CD14-positive monocyte (primary cell): ENCODE measurements around the gene B4GALT2. TPM values are rescaled to one million over a fixed set of nuclear protein-coding genes. Genes with fewer than 3 reads are reported as not detected.

Experiments used
- DNase-seq, 3 donors: peaks; one replicate each; pipeline ENCODE4 v3.0.0-alpha.2; 2011 to 2022
- H2AFZ ChIP-seq: 2 replicates; pipeline ENCODE4 v1.6.0; 2012; ENCODE audit warnings: mild to moderate bottlenecking, low read depth, low read length, inconsistent platforms; ENCODE audit not compliant: insufficient read depth, poor library complexity, severe bottlenecking
- H3K27ac ChIP-seq, 2 donors: 1 replicate in 1 of 2; 2 replicates in 1 of 2; pipeline ENCODE4 v1.5.1; 2012 to 2013; ENCODE audit warnings: low read length in 2 of 2, control low read depth in 1 of 2, inconsistent platforms in 1 of 2, low read depth in 1 of 2, mild to moderate bottlenecking in 1 of 2
- H3K27me3 ChIP-seq, 2 donors: one replicate each; pipeline versions ENCODE4 v1.6.0 to v1.6.1; 2011 to 2013; ENCODE audit warnings: low read length in 2 of 2; ENCODE audit not compliant: control insufficient read depth in 2 of 2, insufficient read depth in 2 of 2
- H3K36me3 ChIP-seq, 2 donors: replicated peaks in 1 of 2; 1 replicate in 1 of 2; 2 replicates in 1 of 2; pipeline versions ENCODE4 v1.5.1 to v1.6.1; 2012 to 2013; ENCODE audit warnings: low read length in 2 of 2, control low read depth in 1 of 2, inconsistent platforms in 1 of 2, mild to moderate bottlenecking in 1 of 2; ENCODE audit not compliant: insufficient read depth in 2 of 2, control insufficient read depth in 1 of 2
- H3K4me1 ChIP-seq, 2 donors: 1 replicate in 1 of 2; 2 replicates in 1 of 2; pipeline versions ENCODE4 v1.5.1 to v1.6.1; 2012 to 2013; ENCODE audit warnings: low read length in 2 of 2, control low read depth in 1 of 2, inconsistent platforms in 1 of 2, mild to moderate bottlenecking in 1 of 2, moderate library complexity in 1 of 2; ENCODE audit not compliant: insufficient read depth in 2 of 2, control insufficient read depth in 1 of 2
- H3K4me2 ChIP-seq: replicated peaks from 2 replicates; pipeline ENCODE3; 2012; ENCODE audit warnings: low read length, moderate library complexity, mild to moderate bottlenecking; ENCODE audit not compliant: poor library complexity, severe bottlenecking; ENCODE audit errors: extremely low read depth
- H3K4me3 ChIP-seq, 3 experiments: fragments of 200-600 bp in 1 of 3; sonication (generic) in 1 of 3; replicated peaks in 1 of 3; 1 replicate in 2 of 3; 2 replicates in 1 of 3; pipeline ENCODE4 v1.5.1; 2011 to 2013; ENCODE audit warnings: low read length in 3 of 3, mild to moderate bottlenecking in 3 of 3, control low read depth in 2 of 3, low read depth in 2 of 3, inconsistent platforms in 1 of 3, moderate library complexity in 1 of 3
- H3K79me2 ChIP-seq: 2 replicates; pipeline ENCODE4 v1.6.0; 2012; ENCODE audit warnings: mild to moderate bottlenecking, control low read depth, inconsistent platforms, low read length, moderate library complexity; ENCODE audit not compliant: insufficient read depth
- H3K9ac ChIP-seq: 2 replicates; pipeline ENCODE4 v1.6.0; 2017; ENCODE audit warnings: low read length, mild to moderate bottlenecking; ENCODE audit not compliant: insufficient read depth, poor library complexity, severe bottlenecking
- H3K9me3 ChIP-seq, 2 donors: replicated peaks in 1 of 2; 1 replicate in 1 of 2; 2 replicates in 1 of 2; pipeline versions ENCODE4 v1.5.1 to v1.6.1; 2012 to 2013; ENCODE audit warnings: low read length in 2 of 2, control low read depth in 1 of 2; ENCODE audit not compliant: control insufficient read depth in 1 of 2, insufficient read depth in 1 of 2
- H4K20me1 ChIP-seq: 2 replicates; pipeline ENCODE4 v1.6.0; 2012; ENCODE audit warnings: mild to moderate bottlenecking, low read length, control low read depth, moderate library complexity; ENCODE audit not compliant: insufficient read depth
- H3K27ac Mint-ChIP-seq, 7 donors: one replicate each; pipeline ENCODE4 v1.8.0; 2020; ENCODE audit warnings: mild to moderate bottlenecking in 7 of 7, mixed read lengths in 7 of 7, moderate library complexity in 6 of 7, inconsistent platforms in 2 of 7
- H3K27me3 Mint-ChIP-seq, 3 donors: one replicate each; pipeline ENCODE4 v1.8.0; 2021 to 2022; ENCODE audit warnings: low read depth in 3 of 3, mild to moderate bottlenecking in 3 of 3, mixed read lengths in 3 of 3, moderate library complexity in 3 of 3, inconsistent platforms in 1 of 3
- H3K36me3 Mint-ChIP-seq, 2 donors: one replicate each; pipeline ENCODE4 v1.8.0; 2020; ENCODE audit warnings: mixed read lengths in 2 of 2, inconsistent platforms in 1 of 2, mild to moderate bottlenecking in 1 of 2
- H3K4me1 Mint-ChIP-seq: one replicate; pipeline ENCODE4 v1.8.0; 2020; ENCODE audit warnings: mild to moderate bottlenecking, mixed read lengths
- H3K4me3 Mint-ChIP-seq, 2 donors: one replicate each; pipeline ENCODE4 v1.8.0; 2020; ENCODE audit warnings: mild to moderate bottlenecking in 2 of 2, mixed read lengths in 2 of 2, moderate library complexity in 1 of 2
- H3K9me3 Mint-ChIP-seq, 7 donors: one replicate each; pipeline ENCODE4 v1.8.0; 2020 to 2022; ENCODE audit warnings: mixed read lengths in 7 of 7, mild to moderate bottlenecking in 6 of 7, moderate library complexity in 6 of 7, inconsistent platforms in 2 of 7
- WGBS: methylation state at CpG from one replicate; pipeline ENCODE4 v1.1.5; 2013; ENCODE audit warnings: missing lambda C conversion rate; ENCODE audit not compliant: insufficient coverage; 5-methylcytosine and 5-hydroxymethylcytosine counted together
- intact Hi-C, 2 donors: fragments of 100-400 bp; cut with micrococcal nuclease; formaldehyde crosslinking; loops; one replicate each; pipeline versions ENCODE4 v1.15.0 to v1.15.1; 2023
- polyA plus RNA-seq, 3 donors: library from polyadenylated mRNA; depleted of rRNA in 1 of 3; unstranded in 2 of 3; stranded (reverse) in 1 of 3; fragments of 300-500 nt in 2 of 3; fragments of >200 nt in 1 of 3; fragmentation: Illumina TruSeq in 2 of 3; gene quantifications; 1 replicate in 2 of 3; 2 replicates in 1 of 3; pipeline ENCODE4 v1.2.3, GENCODE V29; 2012 to 2021
- TF ChIP-seq, protein P1 (sequence below): fragments of 200-600 bp; IDR thresholded peaks from one replicate; pipeline ENCODE4 v1.8.0; 2022; ENCODE audit warnings: antibody characterized with exemption, mild to moderate bottlenecking

B4GALT2 gene
- polyA plus RNA-seq, 3 donors: 0.30 to 0.35 TPM; not detected in 1

DNA sequence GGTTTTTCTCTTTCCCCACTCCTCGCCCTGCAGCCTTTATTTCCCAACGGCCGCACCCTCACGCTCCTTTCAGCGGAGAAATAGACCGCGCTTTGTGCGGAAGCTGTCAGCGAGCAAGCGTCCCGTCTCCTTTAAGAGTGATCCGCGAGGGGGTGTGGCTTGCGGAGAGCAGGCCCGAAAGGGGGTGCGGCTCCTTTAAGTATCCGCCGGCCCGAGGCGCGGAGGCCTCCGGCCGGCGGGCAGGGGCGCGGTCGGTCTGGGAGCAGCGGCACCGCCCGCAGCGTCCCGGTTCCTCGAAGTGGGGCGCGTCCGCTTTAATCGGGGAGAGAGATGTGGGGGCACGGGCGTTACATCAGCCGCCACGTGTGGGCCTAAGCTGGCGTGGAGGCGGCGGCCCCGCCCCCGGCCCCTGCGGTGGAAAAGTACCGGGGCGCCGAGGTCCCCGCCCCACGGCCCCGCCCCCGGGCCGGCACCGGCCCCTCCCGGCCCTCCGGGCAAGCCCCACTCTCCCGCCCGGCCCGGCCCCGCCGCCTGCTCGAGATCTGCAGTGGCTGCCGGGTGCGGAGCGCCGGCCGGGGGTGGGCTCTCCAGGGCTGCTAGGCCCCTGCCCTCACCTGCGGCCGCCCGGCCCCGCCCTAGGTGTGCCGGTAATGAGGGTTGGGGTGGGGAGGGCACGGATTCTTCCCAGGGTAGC lies 51.0 kb downstream of the B4GALT2 start:
- peak overlapping the region; percentile 63 to 87 (median 83) for H3K4me3 ChIP-seq
- Mint-ChIP-seq H3K36me3 (peaks cover 0 to 2% of the 10 kb centered on the region in 2 donors), H3K9me3 (peaks cover 0 to 4% (median 0%) of the 10 kb centered on the region in 7 donors), H3K27ac (peak overlapping the region in 5 of 7 donors; percentile 70 to 87 (median 80)), H3K4me1 (peaks cover 19% of the 10 kb centered on the region), H3K4me3 (peak overlapping the region; percentile 92 to 99), H3K27me3 (peaks cover 20 to 38% (median 32%) of the 10 kb centered on the region in 3 donors)
- peak overlapping the region; percentile 90 for H2AFZ ChIP-seq
- H3K79me2 ChIP-seq: no peaks in the 10 kb centered on the region
- H3K27ac ChIP-seq: peak overlapping the region in 1 of 2 donors; percentile 5
- peak overlapping the region; percentile 47 for H3K9ac ChIP-seq
- under 1% methylated on average over 69 of the region's 75 CpGs for WGBS
- no peaks in the 10 kb centered on the region for H3K36me3 ChIP-seq
- intact Hi-C loops: loop anchor here in 1 of 2 donors (10.0 kb wide), 1 partner anchor 265 kb away; no protein-coding TSS in a partner anchor
- no peaks in the 10 kb centered on the region for H3K9me3 ChIP-seq
- H4K20me1 ChIP-seq: no peaks in the 10 kb centered on the region
- TF ChIP-seq, protein P1, sequence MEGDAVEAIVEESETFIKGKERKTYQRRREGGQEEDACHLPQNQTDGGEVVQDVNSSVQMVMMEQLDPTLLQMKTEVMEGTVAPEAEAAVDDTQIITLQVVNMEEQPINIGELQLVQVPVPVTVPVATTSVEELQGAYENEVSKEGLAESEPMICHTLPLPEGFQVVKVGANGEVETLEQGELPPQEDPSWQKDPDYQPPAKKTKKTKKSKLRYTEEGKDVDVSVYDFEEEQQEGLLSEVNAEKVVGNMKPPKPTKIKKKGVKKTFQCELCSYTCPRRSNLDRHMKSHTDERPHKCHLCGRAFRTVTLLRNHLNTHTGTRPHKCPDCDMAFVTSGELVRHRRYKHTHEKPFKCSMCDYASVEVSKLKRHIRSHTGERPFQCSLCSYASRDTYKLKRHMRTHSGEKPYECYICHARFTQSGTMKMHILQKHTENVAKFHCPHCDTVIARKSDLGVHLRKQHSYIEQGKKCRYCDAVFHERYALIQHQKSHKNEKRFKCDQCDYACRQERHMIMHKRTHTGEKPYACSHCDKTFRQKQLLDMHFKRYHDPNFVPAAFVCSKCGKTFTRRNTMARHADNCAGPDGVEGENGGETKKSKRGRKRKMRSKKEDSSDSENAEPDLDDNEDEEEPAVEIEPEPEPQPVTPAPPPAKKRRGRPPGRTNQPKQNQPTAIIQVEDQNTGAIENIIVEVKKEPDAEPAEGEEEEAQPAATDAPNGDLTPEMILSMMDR: no peak
- peak; percentile 70 to 78 (median 72) for DNase-seq
- H3K4me2 ChIP-seq: peak overlapping the region; percentile 100
- peaks cover 2 to 25% of the 10 kb centered on the region in 2 donors for H3K27me3 ChIP-seq
- peaks cover 16 to 23% of the 10 kb centered on the region in 2 donors for H3K4me1 ChIP-seq

DNA sequence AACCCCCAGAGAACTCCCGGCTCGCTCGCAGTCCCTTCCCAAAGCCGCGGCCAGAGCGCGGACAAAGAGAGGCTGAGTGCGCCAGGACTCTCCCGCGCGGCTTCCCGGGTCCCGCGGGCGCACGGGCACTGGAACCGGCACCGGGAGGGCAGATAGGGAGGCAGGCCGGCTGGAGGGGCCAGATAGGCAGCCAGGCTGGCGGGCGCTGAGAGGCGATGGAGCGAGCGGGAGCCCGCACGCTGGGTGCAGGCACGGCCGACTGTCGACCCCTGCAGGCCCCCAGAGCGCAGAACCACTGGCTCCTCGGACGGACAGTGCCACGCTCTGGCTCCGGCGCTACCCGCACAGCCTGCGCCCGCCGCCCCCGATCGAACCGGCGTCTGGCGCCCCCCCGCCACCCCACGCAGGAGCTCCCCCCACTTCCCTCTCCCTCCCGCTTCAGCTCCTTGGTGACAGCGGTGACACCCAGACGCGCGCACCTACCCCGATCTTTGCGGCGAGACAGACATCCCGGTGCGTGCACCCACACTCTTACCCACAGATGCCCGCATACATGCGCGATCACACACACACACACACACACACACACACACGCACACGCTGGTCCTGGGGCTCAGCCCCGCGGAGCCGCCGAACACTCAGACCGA lies 51.7 kb downstream of the B4GALT2 start:
- Histone ChIP-seq H2AFZ (peak overlapping the region; percentile 90), H3K9ac (peak overlapping the region; percentile 47)
- no peak for DNase-seq

More for the DNA sequence above, 51.7 kb downstream of the B4GALT2 start:
- Mint-ChIP-seq H3K4me1 (peaks cover 19% of the 10 kb centered on the region), H3K9me3 (peaks cover 0 to 4% (median 0%) of the 10 kb centered on the region in 7 donors), H3K4me3 (peak overlapping the region; percentile 84 to 95), H3K27me3 (peaks cover 22 to 38% (median 32%) of the 10 kb centered on the region in 3 donors), H3K27ac (peak overlapping the region in 1 of 7 donors; percentile 63), H3K36me3 (peaks cover 0 to 2% of the 10 kb centered on the region in 2 donors)
- TF ChIP-seq, protein P1: no peak
- no peaks in the 10 kb centered on the region for H3K9me3 ChIP-seq
- intact Hi-C loops: loop anchor here in 1 of 2 donors (10.0 kb wide), 1 partner anchor 266 kb away; no protein-coding TSS in a partner anchor
- H3K27ac ChIP-seq: no peak overlapping the region
- H3K4me1 ChIP-seq: peaks cover 16 to 23% of the 10 kb centered on the region in 2 donors
- H4K20me1 ChIP-seq: no peaks in the 10 kb centered on the region
- no peaks in the 10 kb centered on the region for H3K36me3 ChIP-seq
- under 1% methylated on average over 58 of the region's 66 CpGs for WGBS
- H3K4me3 ChIP-seq: peak overlapping the region; percentile 63 to 87 (median 83)
- peaks cover 2 to 25% of the 10 kb centered on the region in 2 donors for H3K27me3 ChIP-seq
- no peaks in the 10 kb centered on the region for H3K79me2 ChIP-seq
- H3K4me2 ChIP-seq: peak overlapping the region; percentile 100
